SK-N-SH (cell line): ENCODE data around the gene SLC27A4. TPM values are rescaled to one million over a fixed set of nuclear protein-coding genes. Genes with fewer than 3 reads are reported as not detected.

Experiments used
- CTCF ChIA-PET: fragments of 300-600, 350-600 bp; formaldehyde crosslinking; extraction: SDS; loops from one replicate; lab custom pipeline; 2021; lab: Yijun Ruan, JAX
- POLR2A ChIA-PET: fragments of 350-600 bp; sonication (Branson Sonifier 250); formaldehyde crosslinking; extraction: SDS; loops from one replicate; lab custom pipeline; 2020; ENCODE audit warnings: antibody characterized with exemption, inconsistent platforms; lab: Yijun Ruan, JAX
- DNase-seq: peaks from one replicate; pipeline ENCODE4 v3.0.0; 2012
- H2AFZ ChIP-seq: fragments of 200-600 bp; sonication (generic); 2 replicates; pipeline ENCODE4 v1.8.1; 2016; ENCODE audit warnings: antibody characterized with exemption, mild to moderate bottlenecking, low read depth
- H3F3A ChIP-seq: fragments of 200-600 bp; sonication (generic); replicated peaks from 2 replicates; pipeline ENCODE3; 2016; ENCODE audit warnings: antibody characterized with exemption, mild to moderate bottlenecking; ENCODE audit not compliant: insufficient read depth
- H3K27ac ChIP-seq, 2 experiments: fragments of 200-500 bp in 1 of 2; fragments of 200-600 bp in 1 of 2; sonication (Bioruptor generic) in 1 of 2; sonication (generic), shearing (Covaris generic) in 1 of 2; 2 replicates each; pipeline versions ENCODE4 v1.5.1 to v1.6.1; 2014 to 2016; ENCODE audit warnings: low read depth in 2 of 2, inconsistent platforms in 1 of 2, low read length in 1 of 2, mild to moderate bottlenecking in 1 of 2, mixed read lengths in 1 of 2
- H3K27me3 ChIP-seq: fragments of 200-600 bp; sonication (generic), shearing (Covaris generic); 2 replicates; pipeline ENCODE4 v1.6.1; 2016; ENCODE audit warnings: mixed run types; ENCODE audit not compliant: insufficient read depth
- H3K36me3 ChIP-seq, 2 experiments: fragments of 200-500 bp in 1 of 2; fragments of 200-600 bp in 1 of 2; sonication (Bioruptor generic) in 1 of 2; sonication (generic) in 1 of 2; replicated peaks in 1 of 2; 2 replicates each; pipeline versions ENCODE3 to v1.5.1; 2014 to 2016; ENCODE audit warnings: low read length in 1 of 2, mild to moderate bottlenecking in 1 of 2; ENCODE audit not compliant: insufficient read depth in 2 of 2, control insufficient read depth in 1 of 2
- H3K4me1 ChIP-seq, 2 experiments: fragments of 200-500 bp in 1 of 2; fragments of 200-600 bp in 1 of 2; sonication (Bioruptor generic) in 1 of 2; sonication (generic), shearing (Covaris generic) in 1 of 2; 2 replicates each; pipeline versions ENCODE4 v1.5.1 to v1.6.1; 2014 to 2016; ENCODE audit warnings: low read depth in 1 of 2, low read length in 1 of 2, mixed run types in 1 of 2; ENCODE audit not compliant: insufficient read depth in 2 of 2, control insufficient read depth in 1 of 2
- H3K4me2 ChIP-seq: fragments of 200-600 bp; sonication (generic), shearing (Covaris generic); 2 replicates; pipeline ENCODE4 v1.6.1; 2017; ENCODE audit warnings: mixed run types
- H3K4me3 ChIP-seq, 2 experiments: fragments of 200-500 bp in 1 of 2; fragments of 200-600 bp in 1 of 2; sonication (Bioruptor generic) in 1 of 2; sonication (generic), shearing (Covaris generic) in 1 of 2; 2 replicates each; pipeline versions ENCODE4 v1.5.1 to v1.8.1; 2014 to 2016; ENCODE audit warnings: low read depth in 2 of 2, inconsistent platforms in 1 of 2, low read length in 1 of 2, mild to moderate bottlenecking in 1 of 2, mixed read lengths in 1 of 2, moderate library complexity in 1 of 2
- H3K79me2 ChIP-seq: fragments of 200-600 bp; sonication (generic); 2 replicates; pipeline ENCODE4 v1.8.1; 2017; ENCODE audit warnings: mild to moderate bottlenecking; ENCODE audit not compliant: insufficient read depth
- H3K9ac ChIP-seq: fragments of 200-600 bp; sonication (generic); 2 replicates; pipeline ENCODE4 v1.6.1; 2017; ENCODE audit warnings: mixed run types
- H3K9me2 ChIP-seq: fragments of 200-600 bp; sonication (generic); 2 replicates; pipeline ENCODE4 v1.6.1; 2017; ENCODE audit warnings: mixed run types
- H3K9me3 ChIP-seq: fragments of 200-600 bp; sonication (generic); 2 replicates; pipeline ENCODE4 v1.6.1; 2017; ENCODE audit warnings: mixed run types, mild to moderate bottlenecking, moderate library complexity
- H4K20me1 ChIP-seq: fragments of 200-600 bp; sonication (generic); 2 replicates; pipeline ENCODE4 v1.6.1; 2017; ENCODE audit warnings: mild to moderate bottlenecking, mixed run types; ENCODE audit not compliant: insufficient read depth
- CHD2 ChIP-seq: fragments of 150-350 bp; IDR thresholded peaks from 2 replicates; pipeline ENCODE4 v1.6.1; 2018; ENCODE audit warnings: low read length; ENCODE audit not compliant: partially characterized antibody
- ELF1 ChIP-seq: IDR thresholded peaks from 2 replicates; pipeline ENCODE4 v1.4.0; 2012
- EZH2phosphoT487 ChIP-seq: fragments of 200-600 bp; sonication (generic); IDR thresholded peaks from 2 replicates; pipeline ENCODE4 v1.6.1; 2017; ENCODE audit warnings: low read depth, mixed run types, mild to moderate bottlenecking, antibody characterized with exemption, moderate library complexity, borderline replicate concordance
- JUND ChIP-seq: IDR thresholded peaks from 2 replicates; pipeline ENCODE4 v1.4.0; 2012
- MXI1 ChIP-seq: IDR thresholded peaks from 2 replicates; pipeline ENCODE4 v1.6.1; 2012; ENCODE audit warnings: mild to moderate bottlenecking, low read depth, low read length, improper control_type of control experiment
- NFIC ChIP-seq: IDR thresholded peaks from 2 replicates; pipeline ENCODE4 v1.4.0; 2012; ENCODE audit warnings: borderline replicate concordance
- NRF1 ChIP-seq: IDR thresholded peaks from 2 replicates; pipeline ENCODE4 v1.6.1; 2012; ENCODE audit warnings: low read depth, mild to moderate bottlenecking, low read length
- RCOR1 ChIP-seq: fragments of 150-350 bp; IDR thresholded peaks from 2 replicates; pipeline ENCODE4 v1.6.1; 2017; ENCODE audit warnings: antibody characterized with exemption, low read length
- RFX5 ChIP-seq: IDR thresholded peaks from 2 replicates; pipeline ENCODE4 v1.6.1; 2012; ENCODE audit warnings: mild to moderate bottlenecking, improper control_type of control experiment, low read length
- RXRA ChIP-seq: IDR thresholded peaks from 2 replicates; pipeline ENCODE4 v1.4.0; 2012; ENCODE audit warnings: low read depth, mild to moderate bottlenecking, borderline replicate concordance
- SMC3 ChIP-seq: IDR thresholded peaks from 2 replicates; pipeline ENCODE4 v1.6.1; 2012; ENCODE audit warnings: low read depth, low read length, improper control_type of control experiment
- WGBS: methylation state at CpG from one replicate; pipeline ENCODE4 v1.1.6; 2017; ENCODE audit warnings: low lambda C conversion rate; 5-methylcytosine and 5-hydroxymethylcytosine counted together
- polyA plus RNA-seq, 3 experiments: library from polyadenylated mRNA; depleted of rRNA; stranded (reverse); fragments of >200 nt; gene quantifications; 2 replicates each; pipeline ENCODE4 v1.2.3, GENCODE V29; 2012
- TF ChIP-seq, protein P1 (sequence below): IDR thresholded peaks from 2 replicates; pipeline ENCODE4; 2012
- TF ChIP-seq, protein P2 (sequence below): IDR thresholded peaks from 2 replicates; pipeline ENCODE4 v1.4.0; 2012; ENCODE audit warnings: low read depth, borderline replicate concordance
- TF ChIP-seq, protein P3 (sequence below): fragments of 150-350 bp; IDR thresholded peaks from 2 replicates; pipeline ENCODE4 v1.6.1; 2017; ENCODE audit warnings: antibody characterized with exemption, low read length, low read depth, borderline replicate concordance

Gene SLC27A4
- polyA plus RNA-seq, 1 of the 3 experiments (the other 2 are of a cell fraction): 24.1 TPM

DNA sequence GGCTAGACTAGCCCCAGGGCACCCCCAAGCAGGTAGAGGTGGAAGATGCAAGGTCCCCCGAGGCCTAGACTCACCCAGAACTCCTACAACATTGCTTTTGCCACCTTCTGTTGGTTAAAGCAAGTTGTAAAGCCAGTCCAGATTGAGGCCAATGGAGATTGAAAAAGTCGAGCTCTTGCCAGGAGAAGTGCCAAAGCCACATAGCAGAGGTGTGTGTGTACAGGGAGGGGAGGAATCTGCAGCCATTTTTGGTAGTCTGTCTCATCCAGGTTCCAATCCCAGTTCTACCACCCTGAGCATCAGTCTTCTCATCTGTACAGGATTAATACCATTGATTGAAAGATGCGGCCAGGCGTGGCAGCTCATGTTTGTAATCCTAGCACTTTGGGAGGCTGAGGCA lies 18.5 kb downstream of the SLC27A4 start:
- H3K79me2 ChIP-seq: no peaks in the 10 kb centered on the region
- H3K9me3 ChIP-seq: no peaks in the 10 kb centered on the region
- H3F3A ChIP-seq: peaks cover 12% of the 10 kb centered on the region
- DNase-seq: no peak
- peaks cover 0 to 8% of the 10 kb centered on the region in 2 experiments for H3K36me3 ChIP-seq
- no peak overlapping the region for H3K27ac ChIP-seq
- 72% methylated on average over 4 of the region's 4 CpGs for WGBS
- H3K27me3 ChIP-seq: no peaks in the 10 kb centered on the region
- no peak for TF ChIP-seq EZH2phosphoT487
- TF ChIP-seq, protein P1, sequence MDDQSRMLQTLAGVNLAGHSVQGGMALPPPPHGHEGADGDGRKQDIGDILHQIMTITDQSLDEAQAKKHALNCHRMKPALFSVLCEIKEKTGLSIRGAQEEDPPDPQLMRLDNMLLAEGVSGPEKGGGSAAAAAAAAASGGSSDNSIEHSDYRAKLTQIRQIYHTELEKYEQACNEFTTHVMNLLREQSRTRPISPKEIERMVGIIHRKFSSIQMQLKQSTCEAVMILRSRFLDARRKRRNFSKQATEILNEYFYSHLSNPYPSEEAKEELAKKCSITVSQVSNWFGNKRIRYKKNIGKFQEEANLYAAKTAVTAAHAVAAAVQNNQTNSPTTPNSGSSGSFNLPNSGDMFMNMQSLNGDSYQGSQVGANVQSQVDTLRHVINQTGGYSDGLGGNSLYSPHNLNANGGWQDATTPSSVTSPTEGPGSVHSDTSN: no peak
- TF ChIP-seq RXRA: no peak
- no peak for TF ChIP-seq NFIC
- TF ChIP-seq, protein P2, sequence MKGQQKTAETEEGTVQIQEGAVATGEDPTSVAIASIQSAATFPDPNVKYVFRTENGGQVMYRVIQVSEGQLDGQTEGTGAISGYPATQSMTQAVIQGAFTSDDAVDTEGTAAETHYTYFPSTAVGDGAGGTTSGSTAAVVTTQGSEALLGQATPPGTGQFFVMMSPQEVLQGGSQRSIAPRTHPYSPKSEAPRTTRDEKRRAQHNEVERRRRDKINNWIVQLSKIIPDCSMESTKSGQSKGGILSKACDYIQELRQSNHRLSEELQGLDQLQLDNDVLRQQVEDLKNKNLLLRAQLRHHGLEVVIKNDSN: no peak
- no peak for TF ChIP-seq CHD2
- no peak for TF ChIP-seq SMC3
- POLR2A ChIA-PET: no interaction called here
- CTCF ChIA-PET: interaction anchor here (1.8 to 6.2 kb wide), 3 partner anchors 17 to 63 kb away, joined by 6 to 33 read pairs (median 11); no protein-coding TSS in a partner anchor
- no peak overlapping the region for H2AFZ ChIP-seq
- peaks cover 7 to 8% of the 10 kb centered on the region in 2 experiments; a peak in 2 of 4 replicates for H3K4me1 ChIP-seq
- H4K20me1 ChIP-seq: no peaks in the 10 kb centered on the region
- H3K4me3 ChIP-seq: no peak overlapping the region
- H3K9ac ChIP-seq: no peak overlapping the region
- H3K4me2 ChIP-seq: no peak overlapping the region
- no peaks in the 10 kb centered on the region for H3K9me2 ChIP-seq

DNA sequence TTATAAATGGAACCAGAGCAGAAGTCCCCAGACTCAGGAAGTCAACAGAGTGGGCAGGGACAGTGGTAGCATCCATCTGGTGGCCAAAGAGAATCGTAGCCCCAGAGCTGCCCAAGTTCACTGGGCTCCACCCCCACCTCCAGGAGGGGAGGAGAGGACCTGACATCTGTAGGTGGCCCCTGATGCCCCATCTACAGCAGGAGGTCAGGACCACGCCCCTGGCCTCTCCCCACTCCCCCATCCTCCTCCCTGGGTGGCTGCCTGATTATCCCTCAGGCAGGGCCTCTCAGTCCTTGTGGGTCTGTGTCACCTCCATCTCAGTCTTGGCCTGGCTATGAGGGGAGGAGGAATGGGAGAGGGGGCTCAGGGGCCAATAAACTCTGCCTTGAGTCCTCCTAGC lies 20.5 kb downstream of the SLC27A4 start:
- H3F3A ChIP-seq: peaks cover 12% of the 10 kb centered on the region
- 71% methylated on average over 1 of the region's 2 CpGs for WGBS
- CTCF ChIA-PET: interaction anchor here (1.2 to 4.0 kb wide), 9 partner anchors 11 to 78 kb away, joined by 3 to 113 read pairs (median 10); partner anchors contain the start of genes CERCAM and URM1
- peaks cover 0 to 3% of the 10 kb centered on the region in 2 experiments for H3K36me3 ChIP-seq
- H2AFZ ChIP-seq: no peak overlapping the region
- POLR2A ChIA-PET: interaction anchor here (2.7 kb wide), 1 partner anchor 10 kb away, joined by 11 read pairs; the partner anchor contains the start of gene URM1
- H3K9me3 ChIP-seq: no peaks in the 10 kb centered on the region
- H4K20me1 ChIP-seq: no peaks in the 10 kb centered on the region
- DNase-seq: no peak
- no peaks in the 10 kb centered on the region for H3K9me2 ChIP-seq
- H3K4me2 ChIP-seq: no peak overlapping the region
- H3K4me1 ChIP-seq: peaks cover 7 to 8% of the 10 kb centered on the region in 2 experiments; a peak in 2 of 4 replicates
- no peak overlapping the region for H3K9ac ChIP-seq
- H3K4me3 ChIP-seq: no peak overlapping the region
- H3K27ac ChIP-seq: no peak overlapping the region
- TF ChIP-seq RFX5: no peak
- no peak for TF ChIP-seq NRF1
- TF ChIP-seq, protein P2: no peak
- TF ChIP-seq ELF1: no peak
- no peak for TF ChIP-seq MXI1
- TF ChIP-seq, protein P3, sequence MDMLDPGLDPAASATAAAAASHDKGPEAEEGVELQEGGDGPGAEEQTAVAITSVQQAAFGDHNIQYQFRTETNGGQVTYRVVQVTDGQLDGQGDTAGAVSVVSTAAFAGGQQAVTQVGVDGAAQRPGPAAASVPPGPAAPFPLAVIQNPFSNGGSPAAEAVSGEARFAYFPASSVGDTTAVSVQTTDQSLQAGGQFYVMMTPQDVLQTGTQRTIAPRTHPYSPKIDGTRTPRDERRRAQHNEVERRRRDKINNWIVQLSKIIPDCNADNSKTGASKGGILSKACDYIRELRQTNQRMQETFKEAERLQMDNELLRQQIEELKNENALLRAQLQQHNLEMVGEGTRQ: no peak
- no peak for TF ChIP-seq RCOR1
- TF ChIP-seq JUND: no peak
- TF ChIP-seq, all 33 proteins: peak for 0
- no peaks in the 10 kb centered on the region for H3K79me2 ChIP-seq
- H3K27me3 ChIP-seq: no peaks in the 10 kb centered on the region
